Measurements from ENCODE around the gene PROX1. TPM values are rescaled to one million over a fixed set of nuclear protein-coding genes. Genes with fewer than 3 reads are reported as not detected.

Gene PROX1
- polyA plus RNA-seq, 1 donor (not counting 4 experiments of a cell fraction or from before 2014, with no cell fraction given), result 0.20 TPM

DNA sequence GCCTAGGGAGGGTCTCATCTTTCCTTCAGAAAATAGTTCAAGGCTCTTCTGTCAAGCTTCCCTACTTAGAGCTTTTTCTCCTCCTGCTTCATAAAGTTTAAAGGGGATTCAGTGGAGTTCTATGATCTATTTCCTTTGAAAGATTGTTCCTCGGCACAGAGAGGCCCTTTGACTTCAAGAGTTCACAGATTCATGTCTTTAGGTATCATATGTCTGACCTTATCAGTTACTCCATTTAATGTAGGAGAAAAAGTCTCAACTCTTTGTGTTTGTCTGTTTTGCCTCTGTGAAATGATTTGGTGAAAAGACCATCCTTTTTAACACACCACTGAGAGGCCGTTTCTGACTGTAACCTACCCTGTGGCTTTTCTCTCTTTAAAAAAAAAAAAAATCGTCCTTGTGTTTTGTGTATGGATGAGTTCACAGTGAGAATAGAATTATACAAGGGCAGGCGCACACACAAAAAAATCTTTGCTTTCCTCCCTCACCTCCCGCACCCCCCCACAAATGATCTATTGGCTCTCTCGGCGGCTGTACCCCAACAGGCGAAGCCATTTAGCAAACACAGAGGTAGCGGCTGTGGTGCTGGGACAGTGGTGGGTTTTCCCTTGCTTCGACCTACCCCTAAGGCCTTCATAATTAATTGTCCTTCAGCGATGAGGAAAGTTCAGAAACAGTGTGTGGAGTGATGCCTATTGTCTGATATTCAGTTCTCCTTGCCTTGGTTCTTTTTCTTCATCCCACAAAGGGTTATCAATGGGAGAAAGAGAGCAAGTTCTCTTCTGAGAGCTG is 29.6 kb downstream of the PROX1 start:
- H3K4me3 ChIP-seq (ENCODE audit: control insufficient read depth in 2 of 3, extremely low read depth in 1 of 3, insufficient read depth in 2 of 3, low read depth in 1 of 3, low read length in 3 of 3), result no peak overlapping the region
- H3K27ac ChIP-seq (ENCODE audit: control insufficient read depth, insufficient read depth, low read length), result no peak overlapping the region
- no peak for FAIRE-seq
- no peaks in the 10 kb centered on the region for H3K9me1 ChIP-seq (ENCODE audit: control insufficient read depth, extremely low read depth, insufficient read depth, low read length)
- no peak overlapping the region for H2AFZ ChIP-seq (ENCODE audit: control insufficient read depth, low read length)
- H3K27me3 ChIP-seq (ENCODE audit: control insufficient read depth, extremely low read depth, insufficient read depth, low read length), result no peaks in the 10 kb centered on the region
- no peaks in the 10 kb centered on the region for H3K36me3 ChIP-seq (ENCODE audit: control insufficient read depth in 2 of 2, extremely low read depth in 1 of 2, insufficient read depth in 2 of 2, low read length in 2 of 2)
- H3K4me1 ChIP-seq (ENCODE audit: control insufficient read depth, extremely low read depth, insufficient read depth, low read length), result no peaks in the 10 kb centered on the region
- TF ChIP-seq EZH2 (IDR thresholded peaks at IDR 0.05; ENCODE audit: low read length) (no peak), CTCF (optimal IDR thresholded peaks at IDR 0.05 in 1 of 3, IDR thresholded peaks at IDR 0.05 in 1 of 3, conservative IDR thresholded peaks at IDR 0.05 in 1 of 3; ENCODE audit: extremely low read depth in 1 of 3, insufficient read depth in 2 of 3, low read length in 3 of 3) (no peak)
- no peak overlapping the region for H3K4me2 ChIP-seq (ENCODE audit: control insufficient read depth, extremely low read depth, insufficient read depth, low read depth, low read length)
- no peaks in the 10 kb centered on the region for H3K79me2 ChIP-seq (ENCODE audit: control insufficient read depth, insufficient read depth, low read length)
- H3K9me3 ChIP-seq (ENCODE audit: control insufficient read depth, low read depth, low read length), result no peaks in the 10 kb centered on the region
- H3K9ac ChIP-seq (ENCODE audit: control insufficient read depth, extremely low read depth, insufficient read depth, low read length), result no peak overlapping the region
- no peaks in the 10 kb centered on the region for H4K20me1 ChIP-seq (ENCODE audit: control insufficient read depth, extremely low read depth, insufficient read depth, low read length)
- dilution Hi-C loops (cut with MboI; ENCODE audit: extremely low pct_ligation_motif_present, low sequenced_read_pairs), result no loop called here
- no peak for DNase-seq (ENCODE audit: low read depth, low spot score)

GRCh38 chr1:214018386-214019268 is 30.9 kb downstream of the PROX1 start:
- Histone ChIP-seq H3K4me1 (ENCODE audit: control insufficient read depth, extremely low read depth, insufficient read depth, low read length) (peaks cover 5% of the 10 kb centered on the region), H3K9ac (ENCODE audit: control insufficient read depth, extremely low read depth, insufficient read depth, low read length) (no peak overlapping the region), H4K20me1 (ENCODE audit: control insufficient read depth, extremely low read depth, insufficient read depth, low read length) (no peaks in the 10 kb centered on the region), H3K27me3 (ENCODE audit: control insufficient read depth, extremely low read depth, insufficient read depth, low read length) (no peaks in the 10 kb centered on the region), H3K9me1 (ENCODE audit: control insufficient read depth, extremely low read depth, insufficient read depth, low read length) (no peaks in the 10 kb centered on the region), H3K4me2 (ENCODE audit: control insufficient read depth, extremely low read depth, insufficient read depth, low read depth, low read length) (no peak overlapping the region), H3K9me3 (ENCODE audit: control insufficient read depth, low read depth, low read length) (no peaks in the 10 kb centered on the region), H3K36me3 (ENCODE audit: control insufficient read depth in 2 of 2, extremely low read depth in 1 of 2, insufficient read depth in 2 of 2, low read length in 2 of 2) (no peaks in the 10 kb centered on the region), H2AFZ (ENCODE audit: control insufficient read depth, low read length) (no peak overlapping the region), H3K4me3 (ENCODE audit: control insufficient read depth in 2 of 3, extremely low read depth in 1 of 3, insufficient read depth in 2 of 3, low read depth in 1 of 3, low read length in 3 of 3) (no peak overlapping the region), H3K79me2 (ENCODE audit: control insufficient read depth, insufficient read depth, low read length) (no peaks in the 10 kb centered on the region), H3K27ac (ENCODE audit: control insufficient read depth, insufficient read depth, low read length) (no peak overlapping the region)
- no peak for TF ChIP-seq EZH2 (IDR thresholded peaks at IDR 0.05; ENCODE audit: low read length)
- TF ChIP-seq CTCF (optimal IDR thresholded peaks at IDR 0.05 in 1 of 3, IDR thresholded peaks at IDR 0.05 in 1 of 3, conservative IDR thresholded peaks at IDR 0.05 in 1 of 3; ENCODE audit: extremely low read depth in 1 of 3, insufficient read depth in 2 of 3, low read length in 3 of 3), result no peak
- FAIRE-seq (no peak), DNase-seq (ENCODE audit: low read depth, low spot score) (no peak)
- dilution Hi-C loops (cut with MboI; ENCODE audit: extremely low pct_ligation_motif_present, low sequenced_read_pairs), result no loop called here

Measured in keratinocyte (primary cell).